WERI-Rb-1 (cell line): ENCODE measurements around the gene PPP3R2.

Source experiments
- DNase-seq: peaks from one replicate; pipeline ENCODE4 v3.0.0-alpha.2; 2020
- H3K27ac ChIP-seq: fragments of 250-450 bp; sonication (Bioruptor Pico); 2 replicates; pipeline ENCODE4 v1.5.1; 2020; ENCODE audit warnings: mild to moderate bottlenecking, moderate library complexity
- H3K27me3 ChIP-seq: fragments of 250-450 bp; sonication (Bioruptor Pico); 2 replicates; pipeline ENCODE4 v1.5.1; 2021; ENCODE audit warnings: mild to moderate bottlenecking, low read depth, moderate library complexity; ENCODE audit not compliant: insufficient read depth, severe bottlenecking
- H3K36me3 ChIP-seq: fragments of 250-450 bp; sonication (Bioruptor Pico); 2 replicates; pipeline ENCODE4 v1.5.1; 2020; ENCODE audit warnings: mild to moderate bottlenecking, moderate library complexity
- H3K4me3 ChIP-seq: 2 replicates; pipeline ENCODE4 v1.5.1; 2011; ENCODE audit warnings: low read depth, mild to moderate bottlenecking, control low read depth, low read length
- H3K9me3 ChIP-seq: fragments of 250-450 bp; sonication (Bioruptor Pico); 2 replicates; pipeline ENCODE4 v1.5.1; 2021; ENCODE audit warnings: mild to moderate bottlenecking, moderate library complexity; ENCODE audit not compliant: severe bottlenecking
- TF ChIP-seq, protein P1 (sequence below): IDR thresholded peaks from 2 replicates; pipeline ENCODE4 v1.5.1; 2011; ENCODE audit warnings: low read depth, mild to moderate bottlenecking, control low read depth, inconsistent platforms, low read length

PPP3R2 gene, protein sequence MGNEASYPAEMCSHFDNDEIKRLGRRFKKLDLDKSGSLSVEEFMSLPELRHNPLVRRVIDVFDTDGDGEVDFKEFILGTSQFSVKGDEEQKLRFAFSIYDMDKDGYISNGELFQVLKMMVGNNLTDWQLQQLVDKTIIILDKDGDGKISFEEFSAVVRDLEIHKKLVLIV

DNA sequence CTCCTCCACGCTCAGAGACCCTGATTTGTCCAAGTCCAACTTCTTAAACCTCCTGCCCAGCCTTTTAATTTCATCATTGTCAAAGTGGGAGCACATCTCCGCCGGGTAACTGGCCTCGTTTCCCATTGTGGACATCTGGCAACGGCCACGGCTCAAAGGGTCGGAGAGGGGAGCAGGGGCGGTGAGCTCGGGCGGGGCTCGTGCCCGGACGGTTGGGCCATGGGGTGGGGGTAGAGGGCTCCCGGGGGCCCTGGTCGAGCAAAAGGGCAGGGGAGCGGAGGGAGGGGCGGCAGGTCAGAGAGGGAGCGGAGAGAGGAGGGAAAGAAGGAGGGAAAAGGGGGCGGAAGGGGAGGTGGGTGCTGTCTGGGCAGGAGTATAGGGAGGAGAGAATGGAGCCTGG, at the start of gene PPP3R2:
Gene PPP3R2, minus strand, starts transcription at position 174 of the 400 bp plus-strand sequence. Its CDS starts 48 bp downstream, at position 126.
- no peaks in the 10 kb centered on the region for H3K36me3 ChIP-seq
- H3K27me3 ChIP-seq: no peaks in the 10 kb centered on the region
- H3K9me3 ChIP-seq: no peaks in the 10 kb centered on the region
- DNase-seq: no peak
- no peak within 1 kb of the TSS for H3K27ac ChIP-seq
- no peak within 1 kb of the TSS for H3K4me3 ChIP-seq
- TF ChIP-seq, protein P1, sequence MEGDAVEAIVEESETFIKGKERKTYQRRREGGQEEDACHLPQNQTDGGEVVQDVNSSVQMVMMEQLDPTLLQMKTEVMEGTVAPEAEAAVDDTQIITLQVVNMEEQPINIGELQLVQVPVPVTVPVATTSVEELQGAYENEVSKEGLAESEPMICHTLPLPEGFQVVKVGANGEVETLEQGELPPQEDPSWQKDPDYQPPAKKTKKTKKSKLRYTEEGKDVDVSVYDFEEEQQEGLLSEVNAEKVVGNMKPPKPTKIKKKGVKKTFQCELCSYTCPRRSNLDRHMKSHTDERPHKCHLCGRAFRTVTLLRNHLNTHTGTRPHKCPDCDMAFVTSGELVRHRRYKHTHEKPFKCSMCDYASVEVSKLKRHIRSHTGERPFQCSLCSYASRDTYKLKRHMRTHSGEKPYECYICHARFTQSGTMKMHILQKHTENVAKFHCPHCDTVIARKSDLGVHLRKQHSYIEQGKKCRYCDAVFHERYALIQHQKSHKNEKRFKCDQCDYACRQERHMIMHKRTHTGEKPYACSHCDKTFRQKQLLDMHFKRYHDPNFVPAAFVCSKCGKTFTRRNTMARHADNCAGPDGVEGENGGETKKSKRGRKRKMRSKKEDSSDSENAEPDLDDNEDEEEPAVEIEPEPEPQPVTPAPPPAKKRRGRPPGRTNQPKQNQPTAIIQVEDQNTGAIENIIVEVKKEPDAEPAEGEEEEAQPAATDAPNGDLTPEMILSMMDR: no peak

DNA sequence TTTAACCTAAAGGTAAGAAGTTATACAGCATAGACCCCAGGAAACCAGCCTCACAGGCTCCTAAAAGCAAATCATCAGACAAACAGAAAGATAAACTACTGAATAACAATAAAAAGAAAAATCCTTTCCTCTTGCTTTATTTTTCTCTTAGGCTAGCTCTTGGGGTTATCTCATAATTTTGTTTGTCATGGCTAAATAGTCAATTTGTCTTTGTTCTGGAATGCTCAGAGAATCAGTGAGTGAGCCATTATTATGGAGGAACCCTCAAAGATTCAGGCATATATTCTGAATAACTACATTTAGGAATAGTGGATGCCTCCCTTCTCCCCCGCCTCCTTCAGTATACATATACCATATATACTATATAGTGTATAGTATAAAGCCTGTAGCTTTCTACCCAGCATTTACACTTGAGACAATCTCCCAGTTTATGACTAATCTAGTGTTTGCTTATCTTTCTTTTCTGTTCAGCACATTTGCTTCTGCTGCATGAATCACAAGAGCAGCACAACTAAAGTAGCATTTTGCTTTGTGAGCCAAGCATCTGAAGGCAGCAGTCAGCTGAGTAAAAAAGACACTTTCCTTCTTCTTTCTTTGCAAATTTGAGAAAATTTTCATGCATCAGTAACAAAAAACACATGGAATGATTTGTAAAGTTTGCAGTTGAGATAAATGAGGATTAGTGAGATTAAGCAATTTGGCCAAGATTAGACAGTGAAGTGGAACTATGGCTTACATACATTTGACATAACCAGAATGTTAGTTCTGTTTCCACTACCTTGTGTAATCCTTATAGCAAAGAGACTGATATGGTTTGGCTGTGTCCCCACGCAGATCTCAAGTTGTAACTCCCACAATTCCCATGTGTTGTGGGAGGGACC, 45.3 kb upstream of the PPP3R2 start:
- Histone ChIP-seq H3K9me3 (peaks cover 3% of the 10 kb centered on the region), H3K27ac (no peak overlapping the region), H3K36me3 (no peaks in the 10 kb centered on the region), H3K27me3 (no peaks in the 10 kb centered on the region), H3K4me3 (no peak overlapping the region)
- DNase-seq: no peak
- TF ChIP-seq, protein P1: no peak

DNA sequence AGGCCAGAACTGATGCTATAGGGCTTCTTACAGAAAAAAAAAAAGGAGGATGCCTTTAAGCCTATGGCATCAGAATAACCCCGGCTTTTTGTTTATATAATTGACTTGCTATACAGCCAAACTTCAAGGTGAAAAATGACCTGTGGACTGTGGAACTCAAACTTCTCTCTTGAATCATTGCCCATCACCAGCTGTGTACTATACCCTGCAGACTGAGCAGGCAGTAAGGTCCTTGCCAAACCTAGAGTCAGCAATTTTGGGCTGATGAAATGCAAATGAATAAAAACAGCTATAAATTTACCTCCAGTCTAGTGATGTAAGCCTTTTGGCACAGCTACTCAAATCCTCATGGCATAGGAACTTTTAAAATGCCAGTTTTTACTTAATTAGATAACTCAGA, 44.5 kb upstream of the PPP3R2 start:
- Histone ChIP-seq H3K36me3 (no peaks in the 10 kb centered on the region), H3K27me3 (no peaks in the 10 kb centered on the region), H3K9me3 (peaks cover 3% of the 10 kb centered on the region), H3K4me3 (no peak overlapping the region), H3K27ac (no peak overlapping the region)
- no peak for DNase-seq
- TF ChIP-seq, protein P1: no peak

DNA sequence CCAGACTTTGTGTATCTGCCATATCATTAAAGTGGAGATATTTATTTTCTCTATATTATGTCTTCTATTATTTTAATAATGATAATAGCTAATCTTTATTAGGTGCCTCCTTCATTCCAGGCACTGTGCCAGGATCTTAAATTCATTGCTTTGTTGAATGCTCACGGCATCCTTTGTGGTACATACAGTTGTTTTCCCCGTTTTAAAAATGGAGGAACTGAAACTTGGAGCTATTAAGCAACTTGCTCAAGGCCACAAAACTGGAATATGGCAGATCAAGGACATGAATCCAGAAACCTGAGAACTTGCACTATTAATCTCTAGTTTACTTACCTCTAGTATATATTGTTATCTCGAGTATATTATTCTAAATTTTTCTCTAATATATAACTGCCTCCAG, 41.5 kb upstream of the PPP3R2 start:
- H3K9me3 ChIP-seq: no peaks in the 10 kb centered on the region
- no peaks in the 10 kb centered on the region for H3K27me3 ChIP-seq
- no peak overlapping the region for H3K27ac ChIP-seq
- TF ChIP-seq, protein P1: no peak
- DNase-seq: no peak
- no peak overlapping the region for H3K4me3 ChIP-seq
- H3K36me3 ChIP-seq: no peaks in the 10 kb centered on the region

DNA sequence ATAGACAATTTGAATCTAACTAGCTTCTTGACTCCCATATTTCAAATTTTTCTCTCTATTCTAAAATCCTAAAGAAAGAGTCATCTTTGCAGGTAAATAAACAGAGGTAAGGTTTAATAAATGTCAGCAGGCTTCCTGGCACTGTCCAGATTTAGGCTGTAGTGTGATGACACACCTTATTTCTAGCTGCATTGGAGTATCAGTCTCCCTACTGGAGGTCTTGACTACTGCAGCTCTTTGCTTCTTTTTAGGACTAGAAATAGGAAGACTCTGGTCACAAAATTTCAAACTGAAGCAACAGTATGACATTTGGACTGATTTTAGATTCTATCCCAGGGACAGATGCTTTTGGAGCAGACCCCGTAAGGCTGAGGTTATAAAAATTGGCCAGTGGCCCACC, 40.7 kb upstream of the PPP3R2 start:
- DNase-seq: no peak
- Histone ChIP-seq H3K9me3 (no peaks in the 10 kb centered on the region), H3K4me3 (no peak overlapping the region), H3K27ac (no peak overlapping the region), H3K36me3 (no peaks in the 10 kb centered on the region), H3K27me3 (no peaks in the 10 kb centered on the region)
- TF ChIP-seq, protein P1: no peak
